ENCODE measurements around the gene PWWP2B.

The PWWP2B gene

GRCh38 chr10:132417957-132418441 lies 21.0 kb downstream of the PWWP2B start:
- DNase-seq (ENCODE audit: low read depth in 2 of 3, low spot score in 1 of 3) = no peak

DNA sequence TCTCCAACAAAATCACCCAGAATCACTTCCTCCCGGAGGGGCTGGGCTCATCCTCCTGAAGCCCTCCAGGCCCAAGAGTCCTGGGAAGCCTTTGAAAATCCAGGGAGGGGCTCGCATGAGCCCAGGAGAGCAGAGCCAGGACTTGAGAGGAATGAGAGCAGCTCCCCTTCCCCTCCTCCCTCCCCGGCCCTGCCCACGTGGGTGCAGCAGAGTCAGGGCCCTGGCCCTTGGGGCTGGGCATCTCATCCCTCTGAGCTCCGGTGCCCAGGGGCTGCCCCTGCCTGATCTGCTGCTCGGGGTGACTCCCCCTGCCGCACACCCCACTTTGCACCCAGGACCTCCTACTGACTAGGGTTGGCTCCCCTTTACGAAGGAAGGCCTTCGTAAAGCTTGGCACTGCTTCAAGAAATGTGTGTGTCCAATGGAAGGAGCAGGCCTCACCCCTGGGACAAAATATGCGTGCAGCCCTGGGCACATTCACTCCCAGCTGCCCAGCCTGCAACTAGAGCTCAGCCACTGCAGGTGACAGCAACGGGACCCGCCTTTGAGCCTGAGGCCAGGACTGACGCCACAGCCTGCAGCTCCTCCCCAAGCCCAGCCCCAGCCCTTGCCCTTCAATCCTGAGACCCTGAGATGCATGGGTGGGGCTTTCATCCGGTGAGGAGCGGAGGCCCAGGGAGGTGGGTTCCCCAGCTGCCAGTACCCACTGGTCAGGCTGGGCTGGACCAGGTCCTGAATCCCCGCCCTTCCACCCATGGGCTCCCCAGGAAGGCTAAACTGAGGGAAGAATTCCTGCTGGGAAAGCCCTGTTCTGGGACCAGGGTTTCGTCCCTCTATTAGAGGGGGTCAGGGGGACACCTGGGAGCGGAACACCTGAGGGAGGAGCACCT lies 21.8 kb downstream of the PWWP2B start:
- no peak for DNase-seq (ENCODE audit: low read depth in 2 of 3, low spot score in 1 of 3)

DNA sequence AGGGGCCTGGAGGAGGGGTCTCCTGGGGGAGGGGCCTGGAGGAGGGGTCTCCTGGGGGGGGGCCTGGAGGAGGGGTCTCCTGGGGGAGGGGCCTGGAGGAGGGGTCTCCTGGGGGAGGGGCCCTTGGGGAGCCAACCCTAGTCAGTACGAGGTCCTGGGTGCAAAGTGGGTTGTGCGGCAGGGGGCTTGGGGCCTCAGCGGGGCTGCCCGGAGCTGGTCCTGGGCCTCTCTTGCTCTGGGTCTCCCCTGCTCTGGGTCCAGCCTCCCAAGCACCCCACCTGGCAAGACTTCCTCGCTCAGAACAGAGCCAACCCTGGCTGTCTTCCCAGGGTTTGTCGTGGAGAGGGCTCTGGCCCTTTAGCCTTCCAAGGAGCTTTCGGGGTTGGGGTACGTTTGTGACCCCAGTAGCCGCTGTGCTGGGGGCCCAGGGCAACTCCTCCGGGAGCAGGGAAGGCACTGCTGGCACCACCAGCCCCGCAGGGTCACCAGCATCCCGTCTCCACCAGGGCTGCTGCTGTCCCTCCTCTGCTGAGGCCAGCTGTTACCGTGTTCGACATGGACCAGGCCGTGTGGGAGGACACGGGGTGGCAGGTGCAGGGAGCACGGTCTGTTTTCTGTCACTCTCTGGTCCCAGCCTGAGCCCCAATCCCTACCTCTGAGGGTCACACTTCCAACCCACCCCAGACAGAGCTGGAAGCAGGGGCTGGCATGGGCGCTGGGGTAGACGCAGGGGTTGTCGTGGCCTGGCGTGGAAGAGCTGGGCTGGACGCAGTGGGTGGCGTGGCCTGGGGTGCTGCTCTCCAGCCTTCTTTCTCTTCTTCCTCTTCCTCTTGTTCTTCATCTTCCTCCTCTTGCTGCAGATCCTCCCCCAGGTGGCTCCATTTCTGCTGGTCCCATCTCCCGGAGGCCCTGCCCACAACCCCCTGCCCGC lies 22.8 kb downstream of the PWWP2B start:
- no peak for DNase-seq (ENCODE audit: low read depth in 2 of 3, low spot score in 1 of 3)

GRCh38 chr10:132420469-132420980 lies 23.5 kb downstream of the PWWP2B start:
- DNase-seq (ENCODE audit: low read depth in 2 of 3, low spot score in 1 of 3) = no peak

GRCh38 chr10:132420981-132421846 lies 24.2 kb downstream of the PWWP2B start:
- DNase-seq (ENCODE audit: low read depth in 2 of 3, low spot score in 1 of 3) = no peak

- no peak for DNase-seq (ENCODE audit: low read depth in 2 of 3, low spot score in 1 of 3)
Measured at GRCh38 chr10:132421847-132422751, 25.1 kb downstream of the PWWP2B start.

GRCh38 chr10:132422903-132423825 lies 26.2 kb downstream of the PWWP2B start:
- no peak for DNase-seq (ENCODE audit: low read depth in 2 of 3, low spot score in 1 of 3)

DNA sequence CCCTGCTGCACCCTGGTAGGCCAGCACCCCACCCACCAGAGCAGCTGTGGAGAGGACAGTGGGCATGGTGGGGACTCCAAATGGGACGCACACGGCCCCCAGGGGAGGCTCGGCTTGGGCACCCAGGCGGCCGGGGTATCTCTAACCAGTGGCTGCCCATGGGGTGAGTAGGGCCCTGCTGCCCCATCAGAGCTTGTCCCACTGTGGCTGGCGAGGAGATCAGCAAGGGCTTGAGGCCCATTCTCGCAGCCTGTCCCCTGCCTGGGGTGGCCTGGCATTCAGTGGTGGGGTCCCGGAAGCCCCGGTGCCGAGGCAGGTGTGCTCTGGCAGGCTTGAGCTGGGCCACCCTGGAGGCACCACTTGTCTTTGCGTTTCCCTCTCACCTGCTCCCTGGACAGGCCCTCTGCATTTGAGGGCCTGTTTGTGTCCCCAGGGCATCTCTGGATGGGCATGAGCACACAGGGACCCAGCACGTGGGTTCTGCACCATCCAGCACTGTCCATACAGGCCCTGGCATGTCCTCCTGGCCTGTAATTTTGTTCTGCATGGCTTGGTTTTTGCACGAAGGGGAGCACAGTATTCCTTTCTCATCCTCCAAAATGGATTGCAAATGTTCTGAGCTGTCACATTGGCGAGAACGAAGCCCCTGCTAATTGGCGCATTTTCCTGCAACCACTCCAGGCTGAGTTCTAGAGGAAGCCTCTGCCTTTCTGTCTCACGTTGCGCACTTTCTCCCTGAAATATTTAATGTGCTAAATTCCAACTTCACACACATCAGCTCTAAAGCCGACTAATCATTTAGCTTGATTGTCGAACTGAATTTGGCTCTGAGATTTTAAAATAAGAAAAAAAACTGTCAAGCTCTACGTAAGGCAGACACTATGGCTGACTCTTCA lies 27.2 kb downstream of the PWWP2B start:
- no peak for DNase-seq (ENCODE audit: low read depth in 2 of 3, low spot score in 1 of 3)

DNA sequence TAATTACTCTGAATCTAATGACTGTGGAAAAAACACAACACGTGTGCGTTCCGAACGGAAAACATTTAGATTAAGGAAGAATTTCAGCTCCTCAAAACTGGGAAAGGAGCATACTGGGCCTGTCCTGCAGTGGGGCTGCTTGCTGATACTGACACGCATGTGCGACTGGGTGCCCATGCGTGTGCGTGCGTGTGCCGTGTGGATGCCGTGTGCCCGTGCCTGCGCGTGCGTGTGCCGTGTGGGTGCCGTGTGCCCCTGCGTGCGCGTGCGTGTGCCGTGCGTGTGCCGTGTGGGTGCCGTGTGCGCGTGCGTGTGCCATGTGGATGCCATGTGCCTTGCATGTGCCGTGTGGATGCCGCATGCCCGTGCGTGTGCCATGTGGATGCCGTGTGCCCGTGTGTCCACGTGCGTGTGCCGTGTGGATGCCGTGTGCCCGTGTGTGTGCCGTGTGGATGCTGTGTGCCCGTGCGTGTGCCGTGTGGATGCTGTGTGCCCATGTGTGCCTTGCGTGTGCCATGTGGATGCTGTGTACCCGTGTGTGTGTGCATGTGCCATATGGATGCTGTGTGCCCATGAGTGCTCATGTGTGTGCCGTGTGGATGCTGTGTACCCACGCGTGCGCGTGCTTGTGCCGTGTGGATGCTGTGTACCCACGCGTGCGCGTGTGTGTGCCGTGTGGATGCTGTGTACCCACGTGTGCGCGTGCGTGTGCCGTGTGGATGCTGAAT lies 28.2 kb downstream of the PWWP2B start:
- no peak for DNase-seq (ENCODE audit: low read depth in 2 of 3, low spot score in 1 of 3)

GRCh38 chr10:132425757-132426155 lies 28.8 kb downstream of the PWWP2B start:
- no peak for DNase-seq (ENCODE audit: low read depth in 2 of 3, low spot score in 1 of 3)

GRCh38 chr10:132427006-132427771 lies 30.2 kb downstream of the PWWP2B start:
- DNase-seq (ENCODE audit: low read depth in 2 of 3, low spot score in 1 of 3) = no peak

DNA sequence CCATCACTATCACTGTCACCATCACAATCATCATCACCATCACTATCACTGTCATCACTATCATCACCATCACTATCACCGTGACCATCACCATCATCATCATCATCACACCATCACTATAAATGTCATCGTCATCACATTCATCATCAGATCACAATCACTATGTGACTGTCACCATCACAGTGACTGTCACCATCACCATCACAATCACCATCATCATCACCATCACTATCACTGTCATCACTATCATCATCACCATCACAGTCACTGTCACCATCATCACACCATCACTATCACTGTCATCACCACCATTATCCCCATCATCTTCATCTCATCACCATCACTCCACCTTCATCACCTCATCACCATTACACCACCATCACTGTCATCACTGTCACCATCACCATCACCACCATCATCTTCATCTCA lies 31.0 kb downstream of the PWWP2B start:
- no peak for DNase-seq (ENCODE audit: low read depth in 2 of 3, low spot score in 1 of 3)

DNA sequence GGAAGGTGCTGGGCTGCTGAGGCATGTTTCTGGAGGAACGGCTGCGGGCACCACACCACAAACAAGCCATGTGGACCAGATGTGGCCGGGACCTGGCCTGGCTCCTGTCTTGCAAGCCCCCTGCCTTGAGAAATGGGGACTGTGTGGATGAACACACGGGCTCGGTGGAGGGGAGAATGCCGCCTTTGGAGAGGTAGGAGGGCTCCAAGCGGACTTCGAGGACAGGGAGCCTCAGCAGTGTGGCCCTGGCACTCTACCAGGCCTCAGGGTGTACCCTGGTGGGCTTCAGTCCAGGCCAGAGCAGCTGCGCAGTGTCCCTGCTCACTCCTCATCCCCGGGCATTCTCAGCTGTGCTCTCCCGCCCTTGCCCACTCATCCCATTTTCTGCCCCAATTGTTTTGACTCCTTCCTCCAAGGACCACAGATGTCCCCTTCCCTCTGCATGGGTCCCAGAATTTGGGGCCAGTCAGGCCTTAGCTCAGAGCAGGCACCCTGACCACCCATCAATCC lies 31.5 kb downstream of the PWWP2B start:
- DNase-seq (ENCODE audit: low read depth in 2 of 3, low spot score in 1 of 3) = no peak

GRCh38 chr10:132429281-132430230 lies 32.6 kb downstream of the PWWP2B start:
- DNase-seq (ENCODE audit: low read depth in 2 of 3, low spot score in 1 of 3) = no peak

All from stimulated activated CD4-positive, alpha-beta T cell treated with anti-CD3 and anti-CD28 coated beads, Interleukin-12 subunit alpha, Interleukin-12 subunit beta, amount 100 ng/mL, for 48 hours (primary cell).